ENCODE data around the gene NT5DC4.

The NT5DC4 gene

DNA sequence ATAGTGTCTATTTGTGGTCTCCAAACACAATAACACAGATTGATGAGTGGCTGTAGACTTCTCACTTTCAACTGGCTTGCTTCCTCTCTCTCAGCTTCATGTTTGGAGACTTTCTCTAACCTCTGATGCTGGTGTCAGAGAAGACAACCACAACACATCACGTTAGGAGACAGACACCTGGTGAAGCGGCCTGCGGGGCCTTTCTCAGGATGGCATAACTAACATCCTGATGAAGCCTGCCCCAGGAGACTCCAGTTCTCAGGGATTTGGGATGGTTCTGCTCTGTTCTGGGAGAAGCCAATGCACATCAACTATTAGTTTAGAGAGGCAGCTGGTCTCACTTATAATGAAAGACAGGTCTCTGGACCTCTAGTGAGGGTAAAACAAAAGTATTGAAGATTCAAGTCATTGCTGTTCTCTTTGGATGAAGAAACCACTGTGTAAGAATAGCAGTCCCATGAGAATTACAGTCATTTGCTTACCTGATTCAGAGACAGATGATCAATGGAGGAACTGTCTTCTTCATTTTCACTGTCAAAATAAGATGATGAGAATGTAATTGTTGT is 61.5 kb downstream of the NT5DC4 start:
- Histone ChIP-seq H3K4me1 (ENCODE audit: control insufficient read depth in 1 of 2, insufficient read depth in 2 of 2, low read length in 2 of 2) (no peaks in the 10 kb centered on the region), H3K4me3 (ENCODE audit: low read depth in 1 of 2, low read length in 2 of 2) (no peak overlapping the region), H3K9ac (ENCODE audit: low read depth in 1 of 2, low read length in 2 of 2) (no peak overlapping the region), H3K27ac (ENCODE audit: low read depth, low read length) (no peak overlapping the region), H3K9me3 (ENCODE audit: control insufficient read depth in 1 of 2, low read length in 2 of 2) (no peaks in the 10 kb centered on the region), H3K27me3 (ENCODE audit: control insufficient read depth in 1 of 2, insufficient read depth in 2 of 2, low read length in 2 of 2) (peaks cover 0 to 4% of the 10 kb centered on the region in 2 donors), H3K36me3 (ENCODE audit: control insufficient read depth in 1 of 2, insufficient read depth in 2 of 2, low read length in 2 of 2) (no peaks in the 10 kb centered on the region)

DNA sequence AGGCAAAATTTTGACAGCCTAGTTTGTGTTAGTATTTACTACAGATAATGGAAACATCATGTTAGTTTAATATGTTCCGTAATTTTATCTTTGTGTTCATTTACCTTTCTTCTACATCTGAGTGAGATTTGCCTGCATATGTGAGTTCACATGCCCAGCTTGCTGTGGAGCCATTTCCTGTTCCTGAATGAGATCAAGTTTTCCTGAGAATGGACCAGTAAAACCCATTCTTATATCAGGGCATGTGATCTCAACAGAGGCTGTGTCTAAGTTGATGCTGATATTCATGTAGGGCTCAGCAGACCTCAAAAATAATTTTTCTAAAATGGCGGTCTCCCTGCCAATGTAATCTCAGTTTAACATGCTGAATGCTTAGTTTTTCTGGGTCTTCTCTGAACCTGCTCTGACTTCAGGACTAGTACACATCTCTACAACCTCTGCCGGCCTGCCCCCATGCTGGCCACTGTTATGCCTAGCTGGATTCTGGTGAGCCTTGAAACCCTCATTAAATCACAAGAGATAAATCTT is 62.4 kb downstream of the NT5DC4 start:
- H3K9ac ChIP-seq (ENCODE audit: low read depth in 1 of 2, low read length in 2 of 2), result no peak overlapping the region
- H3K36me3 ChIP-seq (ENCODE audit: control insufficient read depth in 1 of 2, insufficient read depth in 2 of 2, low read length in 2 of 2), result no peaks in the 10 kb centered on the region
- H3K4me1 ChIP-seq (ENCODE audit: control insufficient read depth in 1 of 2, insufficient read depth in 2 of 2, low read length in 2 of 2), result no peaks in the 10 kb centered on the region
- no peaks in the 10 kb centered on the region for H3K9me3 ChIP-seq (ENCODE audit: control insufficient read depth in 1 of 2, low read length in 2 of 2)
- no peaks in the 10 kb centered on the region for H3K27me3 ChIP-seq (ENCODE audit: control insufficient read depth in 1 of 2, insufficient read depth in 2 of 2, low read length in 2 of 2)
- H3K4me3 ChIP-seq (ENCODE audit: low read depth in 1 of 2, low read length in 2 of 2), result no peak overlapping the region
- no peak overlapping the region for H3K27ac ChIP-seq (ENCODE audit: low read depth, low read length)

DNA sequence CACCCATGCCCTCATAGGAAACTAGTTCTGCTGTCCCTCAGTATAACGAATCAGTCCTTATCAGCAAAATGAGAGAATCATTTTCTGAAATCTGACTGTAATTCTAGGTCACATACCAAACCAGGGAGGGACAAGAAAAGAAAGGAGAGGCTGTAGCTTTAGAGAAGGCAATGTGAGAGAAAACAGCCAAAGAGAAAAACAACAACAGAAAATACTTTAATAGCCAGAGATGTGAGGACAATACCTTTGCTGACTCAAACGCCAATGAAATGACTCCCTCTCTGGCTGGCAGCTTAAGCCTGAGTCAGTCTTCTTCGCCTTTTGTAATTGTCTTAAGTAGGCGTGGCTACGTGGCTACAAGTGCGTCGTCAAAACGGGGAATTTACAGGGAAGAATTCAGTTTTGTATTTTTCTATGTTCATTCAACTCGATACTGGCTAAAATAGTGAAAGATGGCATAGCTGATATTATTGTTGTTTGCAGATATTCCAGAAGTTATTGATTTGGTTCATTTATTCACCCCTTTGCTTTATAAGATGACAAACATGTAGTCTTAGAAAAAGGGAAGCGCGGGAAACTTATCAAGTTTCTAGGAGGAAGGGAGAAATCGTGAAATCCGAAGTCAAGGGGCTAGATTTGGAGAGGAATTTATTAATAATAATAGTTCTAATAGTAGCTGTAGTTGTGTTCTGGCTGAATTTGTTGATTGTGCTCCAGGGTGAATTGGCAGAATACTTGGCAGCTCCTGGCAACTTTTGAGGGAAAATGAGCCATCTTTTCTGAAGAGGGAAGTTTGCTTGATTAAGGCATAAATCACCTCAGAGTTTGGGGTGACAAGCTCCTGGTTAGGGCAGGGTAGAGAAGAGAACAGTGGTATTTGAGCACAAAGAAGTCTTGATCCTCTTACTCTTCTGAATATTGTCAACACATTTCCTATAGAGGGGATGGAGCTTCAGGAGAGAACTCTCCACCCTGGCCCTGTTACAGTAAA is 63.7 kb downstream of the NT5DC4 start, which contains the start of gene IL1A:
Gene IL1A (minus strand): TSS at position 295 of the 991 bp plus-strand sequence. CDS start 723 bp downstream, outside the sequence.
- Histone ChIP-seq H3K27me3 (ENCODE audit: control insufficient read depth in 1 of 2, insufficient read depth in 2 of 2, low read length in 2 of 2) (no peaks in the 10 kb centered on the region), H3K4me3 (ENCODE audit: low read depth in 1 of 2, low read length in 2 of 2) (no peak within 1 kb of the TSS), H3K9ac (ENCODE audit: low read depth in 1 of 2, low read length in 2 of 2) (no peak within 1 kb of the TSS), H3K36me3 (ENCODE audit: control insufficient read depth in 1 of 2, insufficient read depth in 2 of 2, low read length in 2 of 2) (no peaks in the 10 kb centered on the region), H3K4me1 (ENCODE audit: control insufficient read depth in 1 of 2, insufficient read depth in 2 of 2, low read length in 2 of 2) (no peaks in the 10 kb centered on the region), H3K27ac (ENCODE audit: low read depth, low read length) (no peak within 1 kb of the TSS), H3K9me3 (ENCODE audit: control insufficient read depth in 1 of 2, low read length in 2 of 2) (no peaks in the 10 kb centered on the region)

DNA sequence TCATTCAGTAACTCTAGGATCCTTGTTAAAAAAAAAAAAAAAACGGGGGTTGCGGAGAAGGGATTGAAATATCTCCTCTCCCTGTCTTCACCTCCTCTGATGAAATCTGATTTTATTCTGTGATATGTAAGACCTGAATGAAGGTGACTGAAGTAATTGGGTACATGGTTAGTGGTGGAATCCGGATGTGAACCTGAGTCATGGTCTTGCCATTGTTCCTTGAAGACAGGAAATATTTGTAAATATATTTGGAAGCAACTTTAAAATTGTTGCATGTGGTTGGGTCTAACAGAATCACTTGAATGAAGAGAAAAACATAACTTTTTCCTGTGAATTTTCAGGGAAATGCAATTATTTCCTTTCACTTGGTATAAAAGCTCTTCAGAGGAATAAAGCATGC is 66.5 kb downstream of the NT5DC4 start:
- Histone ChIP-seq H3K36me3 (ENCODE audit: control insufficient read depth in 1 of 2, insufficient read depth in 2 of 2, low read length in 2 of 2) (no peaks in the 10 kb centered on the region), H3K4me1 (ENCODE audit: control insufficient read depth in 1 of 2, insufficient read depth in 2 of 2, low read length in 2 of 2) (no peaks in the 10 kb centered on the region), H3K4me3 (ENCODE audit: low read depth in 1 of 2, low read length in 2 of 2) (no peak overlapping the region), H3K27me3 (ENCODE audit: control insufficient read depth in 1 of 2, insufficient read depth in 2 of 2, low read length in 2 of 2) (no peaks in the 10 kb centered on the region), H3K9ac (ENCODE audit: low read depth in 1 of 2, low read length in 2 of 2) (no peak overlapping the region), H3K27ac (ENCODE audit: low read depth, low read length) (no peak overlapping the region), H3K9me3 (ENCODE audit: control insufficient read depth in 1 of 2, low read length in 2 of 2) (no peaks in the 10 kb centered on the region)

DNA sequence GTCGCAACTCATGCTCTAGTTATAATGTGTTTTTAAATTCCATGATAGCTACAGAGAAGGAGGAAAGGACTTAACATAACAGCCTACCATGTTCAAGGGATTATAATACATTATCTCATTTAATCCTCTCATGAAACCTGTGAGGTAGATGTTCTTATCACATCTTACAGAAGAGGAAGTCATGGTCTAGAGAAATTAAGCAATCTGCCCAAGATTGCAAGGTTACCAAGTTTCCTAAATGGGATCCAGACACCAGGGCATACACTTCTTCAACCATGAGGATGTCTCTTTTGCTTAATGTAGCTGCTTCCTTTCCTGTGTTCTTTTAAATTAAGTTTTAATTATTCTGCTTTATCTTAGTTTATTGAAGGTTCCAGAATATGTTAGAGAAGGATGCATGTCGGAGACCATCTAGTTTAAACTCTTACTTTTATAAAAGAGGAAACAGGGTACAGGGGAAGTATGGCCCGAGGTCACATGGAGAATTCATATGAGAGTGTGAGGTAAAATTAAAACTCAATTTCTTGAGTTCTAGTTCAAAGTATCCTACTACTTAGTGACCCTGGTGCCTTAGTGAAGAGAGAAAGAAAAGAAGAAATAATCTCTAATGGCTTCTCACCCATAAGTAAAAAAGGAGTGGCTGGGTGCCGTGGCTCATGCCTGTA is 67.0 kb downstream of the NT5DC4 start:
- Histone ChIP-seq H3K27me3 (ENCODE audit: control insufficient read depth in 1 of 2, insufficient read depth in 2 of 2, low read length in 2 of 2) (no peaks in the 10 kb centered on the region), H3K4me1 (ENCODE audit: control insufficient read depth in 1 of 2, insufficient read depth in 2 of 2, low read length in 2 of 2) (no peaks in the 10 kb centered on the region), H3K27ac (ENCODE audit: low read depth, low read length) (no peak overlapping the region), H3K9ac (ENCODE audit: low read depth in 1 of 2, low read length in 2 of 2) (no peak overlapping the region), H3K4me3 (ENCODE audit: low read depth in 1 of 2, low read length in 2 of 2) (no peak overlapping the region), H3K36me3 (ENCODE audit: control insufficient read depth in 1 of 2, insufficient read depth in 2 of 2, low read length in 2 of 2) (no peaks in the 10 kb centered on the region), H3K9me3 (ENCODE audit: control insufficient read depth in 1 of 2, low read length in 2 of 2) (no peaks in the 10 kb centered on the region)

DNA sequence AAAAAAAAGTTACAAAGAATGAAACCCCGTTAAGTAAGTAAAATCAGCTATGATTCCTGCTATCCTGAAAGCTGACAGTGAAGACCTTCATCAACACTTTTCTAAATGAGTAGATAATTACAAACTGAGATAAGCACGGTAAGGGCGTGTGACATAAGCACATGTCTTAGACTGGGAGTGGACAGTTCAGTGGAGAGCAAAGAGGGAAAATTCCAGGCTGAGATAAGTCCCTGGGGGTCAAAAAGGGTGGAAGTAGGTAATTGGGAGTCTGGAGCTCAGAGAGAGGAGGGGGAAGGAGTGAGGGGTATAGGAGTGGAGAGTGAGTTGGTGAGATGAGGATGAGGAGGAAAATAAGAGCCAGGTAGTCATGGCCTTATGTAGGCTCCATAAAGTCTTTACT is 67.8 kb downstream of the NT5DC4 start:
- Histone ChIP-seq H3K4me1 (ENCODE audit: control insufficient read depth in 1 of 2, insufficient read depth in 2 of 2, low read length in 2 of 2) (no peaks in the 10 kb centered on the region), H3K36me3 (ENCODE audit: control insufficient read depth in 1 of 2, insufficient read depth in 2 of 2, low read length in 2 of 2) (no peaks in the 10 kb centered on the region), H3K27me3 (ENCODE audit: control insufficient read depth in 1 of 2, insufficient read depth in 2 of 2, low read length in 2 of 2) (no peaks in the 10 kb centered on the region), H3K9me3 (ENCODE audit: control insufficient read depth in 1 of 2, low read length in 2 of 2) (no peaks in the 10 kb centered on the region), H3K27ac (ENCODE audit: low read depth, low read length) (no peak overlapping the region), H3K4me3 (ENCODE audit: low read depth in 1 of 2, low read length in 2 of 2) (no peak overlapping the region), H3K9ac (ENCODE audit: low read depth in 1 of 2, low read length in 2 of 2) (no peak overlapping the region)
